ENCODE data around the gene NEURL3.

NEURL3 gene

DNA sequence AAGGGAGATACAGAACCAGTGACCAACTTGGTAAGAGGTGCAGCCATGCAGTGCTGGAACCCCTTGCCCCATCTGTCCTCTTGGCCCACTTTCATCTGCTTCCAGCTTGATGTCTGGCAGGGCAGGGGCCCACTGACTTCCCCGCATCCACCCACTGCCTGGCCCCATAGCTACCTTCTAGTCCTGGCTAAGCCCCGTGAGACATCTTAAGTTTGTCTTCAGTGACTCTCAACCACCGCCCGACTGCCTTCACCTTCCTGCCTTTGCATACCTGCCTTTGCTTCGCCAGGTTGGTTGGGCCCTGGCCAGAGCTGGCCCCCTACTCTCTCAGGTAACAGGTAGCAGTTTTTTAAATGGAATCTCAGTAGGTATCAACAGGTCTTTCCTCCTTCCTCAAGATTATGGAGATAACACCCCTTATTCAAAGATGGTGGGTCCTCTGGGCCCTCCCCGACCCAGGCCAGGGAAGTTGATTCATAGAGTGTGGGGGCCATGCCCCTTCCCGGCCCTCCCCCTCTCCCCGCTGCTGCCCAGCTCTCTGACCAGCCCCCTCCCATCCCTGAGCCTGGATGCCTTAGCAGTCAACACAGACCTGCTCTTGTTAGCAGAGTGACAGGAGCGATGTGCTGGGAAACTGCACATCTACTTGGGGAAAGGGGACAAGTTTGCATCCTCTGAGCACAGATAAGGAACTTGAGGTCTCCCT, 34.2 kb upstream of the NEURL3 start:
- DNase-seq: no peak

DNA sequence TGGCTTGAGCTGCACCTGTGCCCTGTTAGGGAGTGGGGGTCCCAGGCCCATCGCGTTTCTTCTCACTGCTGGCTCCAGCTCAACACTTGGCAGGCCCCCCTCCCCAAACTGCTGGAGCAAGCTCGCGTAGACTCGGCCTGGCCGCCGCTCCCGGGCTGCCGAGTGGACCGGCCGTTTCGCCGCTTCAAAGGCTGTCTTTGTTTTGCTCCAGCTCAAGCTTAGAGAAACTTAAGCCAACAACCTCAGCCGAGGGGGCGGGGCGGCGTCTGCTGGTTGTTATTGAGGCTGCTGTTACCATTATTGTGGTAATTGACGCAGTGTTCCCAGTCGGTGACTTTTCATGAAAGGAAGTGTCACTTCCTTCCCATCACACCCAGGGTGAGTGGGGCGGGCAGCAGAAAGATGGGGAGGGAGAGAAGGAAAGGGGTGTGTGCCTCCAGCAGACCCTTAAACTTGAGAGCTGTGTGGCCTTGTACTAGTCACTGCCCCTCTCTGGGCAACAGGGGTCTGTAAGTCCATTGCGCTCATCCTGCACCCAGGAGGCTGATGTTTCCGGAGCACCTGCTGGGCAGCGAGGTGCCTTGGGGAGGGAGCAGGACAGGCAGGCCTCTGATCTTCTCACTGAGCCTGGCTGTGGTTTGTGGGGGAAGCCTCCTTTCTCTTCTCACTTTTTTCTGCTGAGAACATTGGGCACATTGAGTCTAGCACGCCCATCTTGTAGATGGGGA, 33.5 kb upstream of the NEURL3 start:
- DNase-seq: peak; percentile 66

- DNase-seq: no peak
These were observed 32.8 kb upstream of the NEURL3 start for GRCh38 chr2:96537734-96538486.

GRCh38 chr2:96537066-96537733, 32.0 kb upstream of the NEURL3 start:
- DNase-seq: peak; percentile 96

GRCh38 chr2:96536445-96537065, 31.4 kb upstream of the NEURL3 start, which contains the start of gene ARID5A:
Gene ARID5A (plus strand): TSS chr2:96536752. CDS start chr2:96536827, 75 bp downstream.
- peak; percentile 82 for DNase-seq

- DNase-seq: no peak
These were observed 30.2 kb upstream of the NEURL3 start for GRCh38 chr2:96535331-96535730.

DNA sequence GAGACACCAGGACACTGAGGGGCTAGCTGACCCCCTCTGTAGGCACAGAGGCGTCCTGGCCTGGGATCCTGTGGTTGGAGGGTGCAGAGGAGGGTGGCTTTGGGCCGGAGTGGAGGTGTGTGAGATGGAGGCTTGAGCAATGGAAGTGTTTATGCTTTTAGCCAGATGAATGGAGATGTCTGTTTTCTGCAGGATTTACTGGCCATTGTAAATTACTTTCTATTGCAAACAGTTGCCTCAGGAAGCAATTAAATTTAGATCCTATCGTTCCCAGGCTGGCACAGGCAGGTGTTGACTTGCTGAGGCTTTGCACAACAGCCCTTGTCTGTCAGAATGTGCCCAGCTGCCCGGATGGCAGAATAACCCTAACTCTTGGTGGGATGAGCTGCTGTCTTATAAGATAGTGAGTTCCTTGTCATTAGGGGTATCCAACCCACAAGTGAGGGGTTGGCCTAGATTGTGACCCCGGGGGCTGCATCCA, 29.6 kb upstream of the NEURL3 start:
- DNase-seq: no peak

GRCh38 chr2:96534141-96534540, 29.0 kb upstream of the NEURL3 start:
- DNase-seq: no peak

DNA sequence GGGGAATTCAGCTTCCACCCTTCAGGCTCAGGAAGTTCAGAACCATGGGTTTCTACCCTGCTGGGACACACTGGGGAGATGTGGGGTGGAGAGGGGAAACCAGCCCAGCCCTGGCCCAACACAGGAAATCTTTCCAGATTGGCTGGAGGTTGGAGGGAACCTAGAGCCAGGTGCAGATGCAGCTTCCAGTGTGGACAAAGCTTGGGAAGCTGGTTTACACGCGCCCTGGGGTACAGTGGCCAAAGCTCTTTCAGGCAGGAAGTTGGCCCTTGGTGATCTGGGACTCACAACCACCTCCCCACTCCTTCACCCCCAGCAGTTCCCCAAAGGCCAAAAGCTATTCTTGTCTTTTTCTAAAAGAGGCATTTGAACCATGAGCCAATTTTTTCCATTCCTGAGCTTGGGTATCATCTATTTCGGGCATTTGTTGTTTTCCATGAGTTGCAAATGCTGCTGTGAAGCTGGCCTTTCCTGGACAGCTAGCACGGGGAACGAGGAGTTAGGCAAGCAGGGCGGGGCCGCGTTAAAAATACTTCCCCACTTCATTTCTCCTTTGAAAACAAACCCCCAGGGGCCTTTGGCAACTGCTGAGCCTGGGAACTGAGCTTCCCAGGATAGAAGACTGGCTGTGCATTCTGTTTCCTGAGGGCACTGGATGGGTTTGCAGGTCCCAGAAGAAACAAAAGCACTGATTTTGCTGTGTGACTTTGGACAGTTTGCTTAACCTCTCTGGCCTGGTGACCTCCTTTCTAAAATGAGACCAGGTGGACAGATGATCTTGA, 28.3 kb upstream of the NEURL3 start:
- peak; percentile 51 for DNase-seq

- no peak for DNase-seq
These were observed 27.6 kb upstream of the NEURL3 start for GRCh38 chr2:96532641-96533291.

GRCh38 chr2:96531872-96532505, 26.8 kb upstream of the NEURL3 start:
- peak; percentile 99 for DNase-seq

GRCh38 chr2:96531366-96531765, 26.2 kb upstream of the NEURL3 start:
- no peak for DNase-seq

DNA sequence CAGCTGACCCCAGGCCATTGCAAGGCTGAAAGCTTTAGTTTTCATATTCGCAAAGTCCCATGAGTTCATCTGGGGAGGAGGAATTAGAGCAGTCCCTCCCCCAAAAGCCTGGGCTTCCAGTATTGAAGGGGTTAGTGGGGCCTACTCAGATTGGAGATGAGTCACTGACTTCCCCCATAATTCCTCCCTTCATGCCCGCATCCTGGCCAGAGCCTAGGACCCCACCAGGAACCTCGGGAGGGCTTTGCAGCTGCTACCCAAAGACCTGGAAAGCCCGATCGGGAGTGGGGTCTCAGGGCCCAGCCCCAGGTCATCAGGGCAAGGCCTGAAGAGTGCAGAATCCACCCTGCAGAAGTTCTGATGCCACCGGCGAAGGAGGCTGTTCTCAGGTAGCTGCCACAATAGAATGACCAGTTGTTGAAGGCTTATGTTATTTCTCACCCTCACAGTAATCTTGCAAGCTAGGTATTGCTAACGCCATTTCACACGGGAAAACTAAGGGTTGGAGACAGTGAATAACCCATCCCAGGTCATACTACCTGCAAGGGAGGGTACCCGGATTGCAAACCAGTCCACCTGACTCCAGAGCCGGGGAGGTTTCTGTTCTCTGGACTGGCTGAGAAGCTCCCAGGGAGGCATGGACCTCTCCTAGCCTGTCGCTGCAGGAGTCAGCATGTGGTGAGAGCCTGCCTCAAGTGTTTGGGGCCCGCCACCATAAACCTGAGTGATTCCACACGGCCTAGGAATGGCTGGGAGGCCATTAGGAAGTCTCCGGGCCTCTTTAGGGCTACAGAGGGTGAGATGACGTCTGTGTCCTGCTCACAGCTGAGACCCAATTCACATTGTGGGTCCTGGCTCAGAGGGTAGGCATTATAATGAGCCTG, 25.6 kb upstream of the NEURL3 start:
- DNase-seq: no peak

DNA sequence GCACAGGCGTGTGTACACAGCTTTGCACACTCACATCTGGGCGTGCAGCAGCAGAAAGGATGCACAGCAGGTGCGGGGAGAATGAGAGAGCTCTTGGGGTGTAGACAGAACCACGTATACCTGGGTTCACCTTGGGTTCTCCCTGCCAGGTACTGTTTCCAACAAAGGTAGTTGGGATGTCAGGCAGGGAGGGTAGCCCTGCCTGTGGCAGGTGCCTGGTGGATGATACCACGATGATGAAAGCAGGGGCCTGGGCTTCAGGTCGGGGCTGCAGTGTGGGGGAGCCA, 24.9 kb upstream of the NEURL3 start:
- DNase-seq: no peak

GRCh38 chr2:96529376-96530143, 24.4 kb upstream of the NEURL3 start:
- no peak for DNase-seq

- DNase-seq: no peak
These were observed 23.7 kb upstream of the NEURL3 start for GRCh38 chr2:96528700-96529375.

DNA sequence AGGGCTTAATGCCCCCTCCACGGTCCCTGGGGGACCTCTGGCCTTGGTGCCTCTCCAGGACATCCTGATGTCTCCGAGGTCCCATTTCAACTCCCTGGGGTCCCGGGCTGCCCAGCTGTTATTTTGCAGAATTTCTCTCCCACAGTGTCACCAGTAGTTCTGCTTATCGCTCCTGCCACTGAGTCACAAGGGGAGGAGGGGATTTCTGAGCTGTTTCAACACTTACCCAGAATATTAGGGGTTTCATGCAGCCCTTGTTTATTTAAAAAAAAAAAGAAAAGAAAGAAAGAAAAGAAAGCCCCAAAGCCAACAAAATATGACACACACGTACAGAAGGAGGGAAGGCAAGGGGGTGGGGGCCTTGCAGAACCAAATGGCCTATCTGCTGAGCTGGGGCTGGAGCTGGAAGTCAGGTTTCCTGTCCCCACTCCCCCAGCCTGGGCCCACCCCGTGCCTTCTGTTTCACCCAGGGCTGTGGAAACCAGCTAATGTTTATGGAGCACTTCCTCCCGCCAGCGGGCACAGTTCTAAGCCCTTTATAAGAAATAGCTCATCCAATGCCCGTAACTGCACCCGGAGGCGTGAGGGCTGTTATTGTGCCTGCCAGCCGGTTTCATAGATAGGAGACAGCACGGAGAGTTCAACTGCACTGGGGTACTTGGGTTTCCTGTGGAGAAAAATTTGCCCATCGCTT, 23.0 kb upstream of the NEURL3 start:
- peak; percentile 64 for DNase-seq

Measured in MV-4-11 (cell line).